Measurements from ENCODE around the gene PLCD3.

- TF ChIP-seq CTCF (IDR thresholded peaks at IDR 0.05 in 8 of 11, conservative IDR thresholded peaks at IDR 0.05 in 3 of 11) (peak in 2 of 11 experiments; percentile 0 to 12), POLR2AphosphoS5 (IDR thresholded peaks at IDR 0.05) (peak; percentile 2 to 89 (median 71))
Measured at GRCh38 chr17:45147581-45148182, 15.4 kb upstream of the PLCD3 start.
